A673 (cell line): ENCODE data around the gene RAB4A.

Source experiments
- CTCF ChIP-seq: fragments of 300-800, 200-600 bp; sonication (generic); conservative IDR thresholded peaks from 2 replicates; pipeline ENCODE4 v1.5.1; 2017; ENCODE audit warnings: low read depth, mild to moderate bottlenecking, antibody characterized with exemption, low read length, moderate library complexity, mixed read lengths
- EZH2 ChIP-seq: fragments of 200-600 bp; sonication (generic); IDR thresholded peaks from 2 replicates; pipeline ENCODE4 v1.6.1; 2017; ENCODE audit warnings: borderline replicate concordance, low read depth, mild to moderate bottlenecking, mixed read lengths, antibody characterized with exemption, low read length; ENCODE audit not compliant: poor library complexity, severe bottlenecking

- TF ChIP-seq CTCF (no peak), EZH2 (no peak)
Measured at GRCh38 chr1:229336345-229336744, 65.4 kb downstream of the RAB4A start.
